Right lobe of liver (tissue), 6 donors: ENCODE measurements around the gene BANP. TPM values are rescaled to one million over a fixed set of nuclear protein-coding genes. Genes with fewer than 3 reads are reported as not detected.
"Not testable (repeated sequence)": the region's sequence is repeated elsewhere in the genome, so short reads cannot be mapped to it uniquely, and the experiment has no call there.

Experiments used
- ATAC-seq, 4 donors: fragments of 200-7000 bp; cut with Tn5 transposase; one replicate each; pipeline ENCODE4 v1.9.1; 2020; ENCODE audit warnings: mild to moderate bottlenecking in 4 of 4, moderate library complexity in 4 of 4
- DNase-seq, 3 donors: peaks; one replicate each; pipeline ENCODE4 v3.0.0-alpha.2; 2020
- H3K27ac ChIP-seq, 3 donors: fragments of 200-600 bp; one replicate each; pipeline ENCODE4 v1.8.0; 2022
- H3K27me3 ChIP-seq, 2 donors: fragments of 200-600 bp; one replicate each; pipeline ENCODE4 v1.8.0; 2022
- H3K36me3 ChIP-seq, 4 donors: fragments of 200-600 bp; sonication (generic) in 1 of 4; one replicate each; pipeline versions ENCODE4 v1.5.1 to v1.8.0; 2017 to 2022; ENCODE audit warnings: control low read depth in 1 of 4
- H3K4me1 ChIP-seq, 4 donors: fragments of 200-600 bp; sonication (generic) in 1 of 4; one replicate each; pipeline versions ENCODE4 v1.5.1 to v1.8.0; 2017 to 2022; ENCODE audit warnings: control low read depth in 1 of 4
- H3K4me3 ChIP-seq, 3 donors: fragments of 200-600 bp; one replicate each; pipeline ENCODE4 v1.8.0; 2022
- H3K9me3 ChIP-seq, 4 donors: fragments of 200-600 bp; sonication (generic) in 1 of 4; one replicate each; pipeline versions ENCODE4 v1.5.1 to v1.8.0; 2017 to 2022; ENCODE audit warnings: control low read depth in 1 of 4
- CTCF ChIP-seq, 4 donors: fragments of 200-600 bp in 3 of 4; fragments of 450-650 bp in 1 of 4; IDR thresholded peaks; one replicate each; pipeline versions ENCODE4 v1.5.1 to v1.8.0; 2016 to 2022; ENCODE audit warnings: antibody characterized with exemption in 4 of 4, mild to moderate bottlenecking in 2 of 4
- POLR2A ChIP-seq: fragments of 450-650 bp; IDR thresholded peaks from one replicate; pipeline ENCODE4 v1.6.1; 2017; ENCODE audit warnings: antibody characterized with exemption, mild to moderate bottlenecking
- WGBS: methylation state at CpG from one replicate; pipeline ENCODE4 v1.1.6; 2018; ENCODE audit warnings: low coverage, low lambda C conversion rate; ENCODE audit not compliant: insufficient coverage; ENCODE audit errors: missing lambda C conversion rate; 5-methylcytosine and 5-hydroxymethylcytosine counted together
- intact Hi-C, 2 donors: fragments of 100-400 bp; cut with DNase I; formaldehyde crosslinking; loops; one replicate each; pipeline versions ENCODE4 v1.11.2 to v1.14.1; 2022
- total RNA-seq, 6 experiments: library from RNA; depleted of rRNA in 2 of 6; stranded (reverse); fragments of >200 nt in 2 of 6; fragmentation: NEBNext Ultra II Directional in 3 of 6; extraction: Animal tissue kit (Norgen Biotek cat#: 25700) in 3 of 6; gene quantifications; one replicate each; pipeline versions ENCODE4 v1.1.0 to v1.2.4, GENCODE V29; 2016 to 2023
- donor health status: DM: no; HTN: yes; CAD: no.
- donor health status: DM: no; HTN: no; CAD: no.
- donor health status: DM: no; HTN: no; CAD: no.
- donor health status: DM: no; HTN: yes; CAD: no.
- donor health status: DM: no; HTN: yes; CAD: no.

Gene BANP
- total RNA-seq, 6 experiments from 2014 or later, result 11.2 to 20.7 (median 18.8) TPM

DNA sequence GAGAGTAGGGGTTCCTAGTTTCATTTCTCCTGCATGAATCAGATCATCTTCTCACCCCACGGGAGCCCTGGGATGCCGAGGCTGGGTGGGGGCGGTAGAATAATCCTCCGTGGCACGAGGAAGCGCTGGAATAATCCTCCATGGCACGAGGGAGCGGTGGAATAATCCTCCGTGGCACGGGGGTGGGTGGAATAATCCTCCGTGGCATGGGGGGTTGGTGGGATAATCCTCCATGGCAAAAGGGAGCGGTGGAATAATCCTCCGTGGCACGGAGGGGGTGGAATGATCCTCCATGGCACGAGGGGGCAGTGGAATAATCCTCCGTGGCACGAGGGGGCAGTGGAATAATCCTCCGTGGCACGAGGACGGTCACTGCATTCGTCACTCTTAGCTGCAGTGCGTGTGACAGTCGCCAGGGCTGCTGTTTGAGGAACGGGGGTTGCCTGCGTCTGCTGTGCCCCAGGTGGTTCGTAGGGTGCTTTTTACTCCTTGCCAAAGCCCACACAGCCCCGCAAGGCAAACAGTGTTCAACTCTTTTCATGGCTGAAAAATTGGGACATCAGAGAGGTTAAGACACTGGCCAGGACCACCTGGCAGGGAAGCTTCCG, 152.5 kb downstream of the BANP start:
- TF ChIP-seq CTCF (IDR thresholded peaks at IDR 0.05) (no peak), POLR2A (no peak)
- Histone ChIP-seq H3K36me3 (no peaks in the 10 kb centered on the region), H3K4me3 (no peak overlapping the region), H3K27ac (no peak overlapping the region), H3K27me3 (no peaks in the 10 kb centered on the region), H3K4me1 (no peaks in the 10 kb centered on the region), H3K9me3 (no peaks in the 10 kb centered on the region)
- DNase-seq (no peak), ATAC-seq (no peak)
- WGBS, result 84% methylated on average over 12 of the region's 28 CpGs
- intact Hi-C loops, result no loop called here

GRCh38 chr16:88104363-88104762, 153.1 kb downstream of the BANP start:
- ATAC-seq, H3K4me3 ChIP-seq, H3K27me3 ChIP-seq, H3K9me3 ChIP-seq, DNase-seq, H3K27ac ChIP-seq, H3K36me3 ChIP-seq, intact Hi-C loops, H3K4me1 ChIP-seq: not testable (repeated sequence)
- WGBS, result 78% methylated on average over 17 of the region's 17 CpGs

DNA sequence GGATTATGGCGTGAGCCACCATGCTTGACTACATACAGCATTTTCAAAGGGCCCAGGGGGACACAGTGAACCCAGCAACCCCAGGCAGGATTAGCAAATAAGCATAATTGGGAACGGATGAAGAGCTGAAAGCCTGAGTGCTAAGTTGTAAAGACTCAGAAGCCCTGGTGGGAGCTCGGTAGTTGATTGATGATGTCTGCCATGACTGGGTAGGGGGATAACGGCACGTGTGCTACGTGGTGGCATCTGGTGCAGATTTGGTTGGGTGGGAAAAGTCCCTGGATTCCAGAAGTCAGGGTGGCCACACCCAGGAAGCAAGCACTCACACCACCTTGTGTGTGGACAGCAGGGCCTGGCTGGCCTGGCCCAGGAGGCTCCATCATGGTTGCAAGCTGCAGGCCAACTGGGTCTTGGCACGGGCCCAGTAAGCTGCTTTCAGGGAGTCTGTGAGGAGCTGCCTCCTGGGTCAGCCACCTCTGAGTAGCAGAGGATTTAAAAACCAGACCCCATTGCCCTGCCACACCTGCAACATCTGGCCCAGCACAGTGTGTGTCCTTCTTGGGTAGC, 154.4 kb downstream of the BANP start:
- H3K27ac ChIP-seq, ATAC-seq, H3K4me3 ChIP-seq, intact Hi-C loops, H3K4me1 ChIP-seq, H3K27me3 ChIP-seq, H3K9me3 ChIP-seq, H3K36me3 ChIP-seq: not testable (repeated sequence)
- peak in 1 of 3 donors; percentile 40 for DNase-seq
- WGBS, result 100% methylated on average over 1 of the region's 7 CpGs

GRCh38 chr16:88106566-88106965, 155.3 kb downstream of the BANP start:
- H3K9me3 ChIP-seq, H3K27ac ChIP-seq, H3K4me3 ChIP-seq, H3K4me1 ChIP-seq, intact Hi-C loops, ATAC-seq, H3K27me3 ChIP-seq, DNase-seq, H3K36me3 ChIP-seq: not testable (repeated sequence)
- 86% methylated on average over 2 of the region's 12 CpGs for WGBS

DNA sequence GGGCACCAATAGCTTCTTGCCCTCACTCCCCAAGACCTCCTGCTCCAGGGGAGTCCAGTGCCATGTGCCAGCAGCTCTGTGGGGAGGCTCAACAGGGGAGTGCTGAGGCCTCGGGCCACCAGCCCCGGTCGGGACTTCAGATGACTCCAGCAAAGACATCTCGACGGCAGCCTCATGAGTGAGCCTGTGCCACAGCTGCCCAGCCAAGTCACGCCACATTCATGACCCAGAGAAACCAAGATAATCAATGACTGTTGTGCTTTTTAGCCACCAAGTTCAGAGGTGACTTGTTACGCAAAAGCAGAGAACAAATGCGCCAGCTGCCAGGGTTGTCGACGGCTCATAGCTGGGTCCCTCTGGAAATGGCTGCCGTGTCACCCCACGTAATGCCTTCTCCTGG, 157.5 kb downstream of the BANP start:
- Histone ChIP-seq H3K27me3 (no peaks in the 10 kb centered on the region), H3K27ac (no peak overlapping the region), H3K4me3 (no peak overlapping the region), H3K36me3 (no peaks in the 10 kb centered on the region), H3K4me1 (no peaks in the 10 kb centered on the region), H3K9me3 (no peaks in the 10 kb centered on the region)
- 50% methylated on average over 2 of the region's 12 CpGs for WGBS
- ATAC-seq (peak; percentile 23 to 68 (median 40)), DNase-seq (no peak)
- TF ChIP-seq POLR2A, result no peak
- TF ChIP-seq CTCF (IDR thresholded peaks at IDR 0.05), result no peak
- intact Hi-C loops, result no loop called here

GRCh38 chr16:88109726-88110621, 158.7 kb downstream of the BANP start:
- H3K4me3 ChIP-seq, intact Hi-C loops, H3K36me3 ChIP-seq, DNase-seq, H3K4me1 ChIP-seq, H3K27ac ChIP-seq, H3K27me3 ChIP-seq, H3K9me3 ChIP-seq: not testable (repeated sequence)
- WGBS, result 45% methylated on average over 9 of the region's 28 CpGs
- peak; percentile 46 to 78 (median 64) for ATAC-seq

- H3K4me3 ChIP-seq, H3K27ac ChIP-seq, DNase-seq, H3K4me1 ChIP-seq, H3K9me3 ChIP-seq, ATAC-seq, H3K36me3 ChIP-seq, intact Hi-C loops, H3K27me3 ChIP-seq: not testable (repeated sequence)
- 78% methylated on average over 16 of the region's 21 CpGs for WGBS
These were observed 159.8 kb downstream of the BANP start for GRCh38 chr16:88110875-88111494.

- H3K36me3 ChIP-seq, H3K27me3 ChIP-seq, H3K9me3 ChIP-seq, H3K4me3 ChIP-seq, intact Hi-C loops, H3K27ac ChIP-seq, DNase-seq, H3K4me1 ChIP-seq: not testable (repeated sequence)
- ATAC-seq, result peak in 3 of 4 donors; percentile 18 to 33 (median 24)
- 59% methylated on average over 5 of the region's 13 CpGs for WGBS
These were observed 160.7 kb downstream of the BANP start for GRCh38 chr16:88111976-88112375.
